NCI-H2029 (cell line): ENCODE results near the gene C1QTNF9.
"Not testable (repeated sequence)": the region's sequence is repeated elsewhere in the genome, so short reads cannot be mapped to it uniquely, and the experiment has no call there.

Experiments
- DNase-seq: peaks from one replicate; lab custom pipeline; 2025; lab: John Stamatoyannopoulos, UW

The C1QTNF9 gene

DNA sequence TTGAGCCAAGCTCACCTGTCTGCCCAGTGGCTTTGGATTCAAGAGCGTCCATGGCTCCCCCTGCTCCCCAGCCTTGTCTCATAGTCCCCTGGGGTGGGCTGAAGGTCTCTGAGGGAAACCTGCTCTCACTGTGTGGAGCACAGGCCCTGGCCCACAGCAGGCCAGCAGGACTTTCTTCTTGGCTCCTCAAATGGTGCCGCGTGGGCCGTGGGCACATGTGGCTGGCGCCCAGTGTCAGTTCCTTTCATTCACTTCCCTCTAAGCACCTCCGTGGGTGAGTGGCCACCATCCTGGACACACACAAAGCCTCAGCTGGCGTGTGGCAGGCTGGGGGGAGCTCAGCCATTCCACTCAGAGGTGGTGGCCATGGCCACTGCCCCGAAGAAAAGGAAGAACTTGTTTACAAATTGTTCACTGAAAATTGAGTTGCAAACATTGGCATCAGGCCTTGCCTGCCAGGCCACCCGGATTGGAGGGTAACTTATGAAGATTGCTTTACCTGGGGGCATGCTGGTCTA is 53.1 kb downstream of the C1QTNF9 start:
- no peak for DNase-seq

GRCh38 chr13:24365191-24365590 is 55.8 kb downstream of the C1QTNF9 start:
- no peak for DNase-seq

GRCh38 chr13:24366315-24366714 is 56.9 kb downstream of the C1QTNF9 start:
- not testable (repeated sequence) for DNase-seq

DNA sequence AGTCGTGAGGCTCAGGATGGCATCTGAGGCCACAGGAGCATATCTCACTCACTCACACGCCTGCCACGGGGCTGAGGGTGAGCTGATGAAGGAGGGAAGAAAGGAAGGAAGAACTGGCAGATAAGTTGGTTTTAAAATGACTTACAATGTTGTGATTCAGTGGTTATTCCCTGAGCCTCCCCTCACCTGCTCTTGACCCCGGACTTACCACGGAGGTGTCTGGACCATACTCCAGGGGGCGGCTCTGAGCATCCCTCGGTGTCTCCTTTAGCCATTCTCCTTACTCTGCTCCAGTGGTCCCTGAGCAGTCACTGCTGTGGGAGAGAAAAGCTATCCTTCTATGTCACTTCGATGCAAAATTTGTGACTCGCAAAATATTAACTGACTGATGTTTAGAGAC is 61.9 kb downstream of the C1QTNF9 start:
- not testable (repeated sequence) for DNase-seq
